Kidney (tissue), 14 donors: ENCODE data around the gene RAB36. TPM values are rescaled to one million over a fixed set of nuclear protein-coding genes. Genes with fewer than 3 reads are reported as not detected.

ENCODE experiments used
- DNase-seq, 5 donors: peaks; one replicate each; pipeline ENCODE4 v3.0.0-alpha.2; 2013 to 2020
- FAIRE-seq: peaks from 2 replicates; lab custom pipeline; 2012; peaks lifted over from hg19 to GRCh38; lab: Jason Lieb, UNC
- H3K27ac ChIP-seq, 2 donors: one replicate each; pipeline ENCODE4 v1.7.0; 2013; ENCODE audit warnings: low read depth in 2 of 2, low read length in 2 of 2, inconsistent platforms in 1 of 2
- H3K27me3 ChIP-seq: one replicate; pipeline ENCODE4 v1.7.1; 2013; ENCODE audit warnings: low read length, inconsistent platforms; ENCODE audit not compliant: control insufficient read depth, insufficient read depth
- H3K36me3 ChIP-seq, 3 donors: one replicate each; pipeline versions ENCODE4 v1.7.0 to v1.7.1; 2013; ENCODE audit warnings: low read length in 3 of 3, control low read depth in 1 of 3, inconsistent platforms in 1 of 3; ENCODE audit not compliant: insufficient read depth in 3 of 3, control insufficient read depth in 2 of 3
- H3K4me1 ChIP-seq, 3 donors: one replicate each; pipeline versions ENCODE4 v1.7.0 to v1.7.1; 2013; ENCODE audit warnings: low read length in 3 of 3, inconsistent platforms in 1 of 3, low read depth in 1 of 3; ENCODE audit not compliant: control insufficient read depth in 2 of 3, insufficient read depth in 2 of 3
- H3K4me3 ChIP-seq, 3 donors: one replicate each; pipeline versions ENCODE4 v1.7.0 to v1.8.1; 2013; ENCODE audit warnings: low read length in 3 of 3, control low read depth in 1 of 3, inconsistent platforms in 1 of 3
- H3K9ac ChIP-seq, 3 donors: one replicate each; pipeline versions ENCODE4 v1.7.0 to v1.7.1; 2013; ENCODE audit warnings: low read length in 3 of 3, control low read depth in 1 of 3, inconsistent platforms in 1 of 3
- H3K9me3 ChIP-seq, 3 donors: one replicate each; pipeline versions ENCODE4 v1.7.0 to v1.7.1; 2013; ENCODE audit warnings: low read length in 3 of 3, control low read depth in 1 of 3, inconsistent platforms in 1 of 3; ENCODE audit not compliant: control insufficient read depth in 2 of 3, insufficient read depth in 1 of 3
- intact Hi-C: fragments of 100-400 bp; cut with DNase I; formaldehyde crosslinking; loops from one replicate; pipeline ENCODE4 v1.11.1; 2022
- polyA plus RNA-seq: library from polyadenylated mRNA; stranded (reverse); fragments of 350-450 nt; fragmentation: Illumina TruSeq; extraction: RNeasy Lipid Tissue Mini Kit (QIAGEN cat#74804); gene quantifications from one replicate; pipeline ENCODE4 v1.2.3, GENCODE V29; 2014; ENCODE audit warnings: low read depth, low replicate concordance; ENCODE audit not compliant: insufficient read depth
- total RNA-seq: library from RNA; stranded (reverse); fragmentation: NEBNext Ultra II Directional; extraction: Animal tissue kit (Norgen Biotek cat#: 25700); gene quantifications from one replicate; pipeline ENCODE4 v1.2.1, GENCODE V29; 2021
- TF ChIP-seq, protein P1 (sequence below): IDR thresholded peaks from 3 replicates; pipeline ENCODE4 v1.5.1; 2012; ENCODE audit warnings: mild to moderate bottlenecking, moderate library complexity, borderline replicate concordance; ENCODE audit not compliant: insufficient read depth; ENCODE audit errors: extremely low read depth
- donor health status: control.
- donor health status: control.
- donor health status: control.
- donor health status: control.
- donor health status: control.
- donor health status: DM: yes; HTN: yes; CAD: no.
- donor health status: Normal renal cell carcinoma (clear cell type).

Gene RAB36
- total and polyA plus RNA-seq, 2 donors from 2014 or later = 9.7 to 30.5 TPM

- no peak overlapping the region for H3K27ac ChIP-seq
- TF ChIP-seq, protein P1, sequence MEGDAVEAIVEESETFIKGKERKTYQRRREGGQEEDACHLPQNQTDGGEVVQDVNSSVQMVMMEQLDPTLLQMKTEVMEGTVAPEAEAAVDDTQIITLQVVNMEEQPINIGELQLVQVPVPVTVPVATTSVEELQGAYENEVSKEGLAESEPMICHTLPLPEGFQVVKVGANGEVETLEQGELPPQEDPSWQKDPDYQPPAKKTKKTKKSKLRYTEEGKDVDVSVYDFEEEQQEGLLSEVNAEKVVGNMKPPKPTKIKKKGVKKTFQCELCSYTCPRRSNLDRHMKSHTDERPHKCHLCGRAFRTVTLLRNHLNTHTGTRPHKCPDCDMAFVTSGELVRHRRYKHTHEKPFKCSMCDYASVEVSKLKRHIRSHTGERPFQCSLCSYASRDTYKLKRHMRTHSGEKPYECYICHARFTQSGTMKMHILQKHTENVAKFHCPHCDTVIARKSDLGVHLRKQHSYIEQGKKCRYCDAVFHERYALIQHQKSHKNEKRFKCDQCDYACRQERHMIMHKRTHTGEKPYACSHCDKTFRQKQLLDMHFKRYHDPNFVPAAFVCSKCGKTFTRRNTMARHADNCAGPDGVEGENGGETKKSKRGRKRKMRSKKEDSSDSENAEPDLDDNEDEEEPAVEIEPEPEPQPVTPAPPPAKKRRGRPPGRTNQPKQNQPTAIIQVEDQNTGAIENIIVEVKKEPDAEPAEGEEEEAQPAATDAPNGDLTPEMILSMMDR = no peak
- peaks cover 0 to 5% (median 0%) of the 10 kb centered on the region in 3 donors for H3K4me1 ChIP-seq
- H3K9me3 ChIP-seq = no peaks in the 10 kb centered on the region
- no peak for DNase-seq
- H3K9ac ChIP-seq = no peak overlapping the region
- H3K4me3 ChIP-seq = no peak overlapping the region
- no peaks in the 10 kb centered on the region for H3K36me3 ChIP-seq
- no peaks in the 10 kb centered on the region for H3K27me3 ChIP-seq
- intact Hi-C loops = no loop called here
- FAIRE-seq = no peak
These were observed 45.8 kb upstream of the RAB36 start for GRCh38 chr22:23099531-23099804.

GRCh38 chr22:23100124-23100801, 45.0 kb upstream of the RAB36 start:
- no peak for FAIRE-seq
- TF ChIP-seq, protein P1 = no peak

DNA sequence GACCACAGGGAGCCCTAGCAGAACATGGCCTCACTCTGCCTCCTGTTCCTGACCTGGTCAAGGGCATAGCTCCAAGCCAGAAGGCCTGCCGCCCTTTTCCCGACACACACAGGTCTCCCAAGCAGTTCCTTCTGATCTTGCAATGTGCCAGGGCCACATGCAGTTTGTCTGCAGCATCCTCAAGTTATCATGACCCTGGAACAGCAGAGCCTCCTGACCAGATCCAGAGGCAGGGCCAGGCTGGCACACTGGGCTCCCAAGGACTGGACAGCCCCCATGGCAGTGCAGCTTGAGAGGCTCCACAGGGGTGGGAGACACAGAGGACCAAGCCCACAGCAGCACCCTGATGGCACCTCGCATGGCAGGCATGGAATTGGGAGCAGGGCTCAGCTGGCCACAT, 43.8 kb upstream of the RAB36 start:
- Histone ChIP-seq H3K4me1 (peaks cover 0 to 8% (median 0%) of the 10 kb centered on the region in 3 donors), H3K27ac (no peak overlapping the region), H3K9me3 (no peaks in the 10 kb centered on the region), H3K27me3 (no peaks in the 10 kb centered on the region), H3K4me3 (no peak overlapping the region), H3K9ac (no peak overlapping the region), H3K36me3 (no peaks in the 10 kb centered on the region)
- no peak for DNase-seq
- intact Hi-C loops = no loop called here
- FAIRE-seq = no peak
- TF ChIP-seq, protein P1 = no peak

More at GRCh38 chr22:23100124-23100801, 45.0 kb upstream of the RAB36 start:
- Histone ChIP-seq H3K9me3 (no peaks in the 10 kb centered on the region), H3K27ac (no peak overlapping the region), H3K9ac (no peak overlapping the region), H3K27me3 (no peaks in the 10 kb centered on the region), H3K36me3 (no peaks in the 10 kb centered on the region), H3K4me1 (peaks cover 0 to 5% (median 0%) of the 10 kb centered on the region in 3 donors), H3K4me3 (no peak overlapping the region)
- no peak for DNase-seq
- intact Hi-C loops = no loop called here
